A673 (cell line): ENCODE results near the gene TECPR2. TPM values are rescaled to one million over a fixed set of nuclear protein-coding genes. Genes with fewer than 3 reads are reported as not detected.

ENCODE experiments used
- BruUV-seq: library from RNA; stranded (reverse); fragments of 400-500 nt; replicated peaks from 2 replicates; lab custom pipeline; 2021; lab: Mats Ljungman, UMichigan
- CTCF ChIA-PET: fragments of 300-600 bp; sonication (Branson Sonifier 250); formaldehyde crosslinking; loops from one replicate; lab custom pipeline; 2022; ENCODE audit warnings: antibody characterized with exemption; lab: Charles Lee
- POLR2A ChIA-PET: fragments of 300-600 bp; sonication (Branson Sonifier 250); formaldehyde crosslinking; loops from one replicate; lab custom pipeline; 2022; ENCODE audit warnings: antibody characterized with exemption; ENCODE audit not compliant: low non-redundant PET; lab: Charles Lee
- DNase-seq: peaks from one replicate; pipeline ENCODE4 v3.0.0-alpha.2; 2015; ENCODE audit warnings: low spot score
- H3K27ac ChIP-seq: fragments of 200-600 bp; sonication (generic); 2 replicates; pipeline ENCODE4 v1.5.1; 2016; ENCODE audit warnings: mixed run types, low read depth, mild to moderate bottlenecking, mixed read lengths, antibody characterized with exemption, low read length; ENCODE audit not compliant: poor library complexity, severe bottlenecking
- H3K27me3 ChIP-seq: fragments of 200-600 bp; sonication (generic); replicated peaks from 2 replicates; pipeline ENCODE4 v1.6.1; 2017; ENCODE audit warnings: mixed run types, low read depth, mild to moderate bottlenecking, mixed read lengths, antibody characterized with exemption, low read length; ENCODE audit not compliant: insufficient read depth, poor library complexity
- H3K36me3 ChIP-seq: fragments of 200-600 bp; sonication (generic); 2 replicates; pipeline ENCODE4 v1.6.1; 2016; ENCODE audit warnings: mixed run types, mild to moderate bottlenecking, mixed read lengths, antibody characterized with exemption, low read length; ENCODE audit not compliant: insufficient read depth, poor library complexity, severe bottlenecking
- H3K4me1 ChIP-seq: fragments of 200-600 bp; sonication (generic); 2 replicates; pipeline ENCODE4 v1.6.1; 2017; ENCODE audit warnings: mixed run types, mild to moderate bottlenecking, mixed read lengths, antibody characterized with exemption, low read length; ENCODE audit not compliant: insufficient read depth, poor library complexity, severe bottlenecking
- H3K4me3 ChIP-seq: fragments of 200-600 bp; sonication (generic); 2 replicates; pipeline ENCODE4 v1.5.1; 2016; ENCODE audit warnings: low read depth, mixed run types, mild to moderate bottlenecking, mixed read lengths, low read length; ENCODE audit not compliant: poor library complexity, severe bottlenecking
- H3K9me3 ChIP-seq: fragments of 200-600 bp; sonication (generic); 2 replicates; pipeline ENCODE4 v1.6.1; 2016; ENCODE audit warnings: mixed run types, low read depth, mild to moderate bottlenecking, mixed read lengths, antibody characterized with exemption, low read length; ENCODE audit not compliant: poor library complexity, severe bottlenecking
- EZH2 ChIP-seq: fragments of 200-600 bp; sonication (generic); IDR thresholded peaks from 2 replicates; pipeline ENCODE4 v1.6.1; 2017; ENCODE audit warnings: borderline replicate concordance, low read depth, mild to moderate bottlenecking, mixed read lengths, antibody characterized with exemption, low read length; ENCODE audit not compliant: poor library complexity, severe bottlenecking
- intact Hi-C: fragments of 100-400 bp; cut with micrococcal nuclease; formaldehyde crosslinking; loops from one replicate; pipeline ENCODE4 v1.10.0; 2022; ENCODE audit not compliant: unreplicated experiment
- total RNA-seq: library from RNA; stranded (reverse); gene quantifications from 2 replicates; pipeline ENCODE4 v1.2.3, GENCODE V29; 2021
- TF ChIP-seq, protein P1 (sequence below): fragments of 300-800, 200-600 bp; sonication (generic); conservative IDR thresholded peaks from 2 replicates; pipeline ENCODE4 v1.5.1; 2017; ENCODE audit warnings: low read depth, mild to moderate bottlenecking, antibody characterized with exemption, low read length, moderate library complexity, mixed read lengths

Gene TECPR2
- total RNA-seq, 1 experiment from 2014 or later: 22.1 TPM

DNA sequence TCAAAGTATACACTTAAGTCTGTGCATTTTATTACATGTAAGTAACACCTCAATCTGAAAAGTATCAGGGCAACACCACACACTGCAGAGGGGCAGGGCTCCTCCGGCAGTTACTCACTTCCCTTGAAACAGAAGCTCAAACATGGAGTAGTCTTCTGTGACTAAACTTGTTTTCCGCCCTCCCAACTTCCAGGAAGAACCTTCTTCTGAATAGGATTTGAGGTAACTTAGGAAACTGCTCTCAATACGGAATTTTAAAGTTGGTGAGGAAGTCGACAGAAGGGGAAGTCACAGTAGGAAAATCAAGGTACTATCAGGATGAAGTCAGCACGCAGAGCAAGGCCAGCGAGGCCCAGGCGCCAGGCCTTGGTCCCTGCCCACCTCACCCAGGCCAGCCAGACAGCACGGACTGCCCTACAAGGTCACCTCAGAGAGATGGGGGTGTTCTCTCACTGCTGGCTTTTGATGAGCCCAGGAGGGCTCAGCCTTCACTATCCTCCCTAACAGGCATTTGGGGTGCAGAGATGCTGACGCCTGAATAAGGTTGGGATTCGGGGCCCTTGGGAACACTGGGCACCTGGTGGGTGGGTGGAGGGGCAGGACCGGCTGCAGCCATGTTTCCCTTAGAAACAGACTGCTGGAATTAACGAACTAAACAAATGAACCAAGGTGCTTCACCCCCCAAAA, 141.0 kb downstream of the TECPR2 start:
- intact Hi-C loops: no loop called here
- TF ChIP-seq, protein P1, sequence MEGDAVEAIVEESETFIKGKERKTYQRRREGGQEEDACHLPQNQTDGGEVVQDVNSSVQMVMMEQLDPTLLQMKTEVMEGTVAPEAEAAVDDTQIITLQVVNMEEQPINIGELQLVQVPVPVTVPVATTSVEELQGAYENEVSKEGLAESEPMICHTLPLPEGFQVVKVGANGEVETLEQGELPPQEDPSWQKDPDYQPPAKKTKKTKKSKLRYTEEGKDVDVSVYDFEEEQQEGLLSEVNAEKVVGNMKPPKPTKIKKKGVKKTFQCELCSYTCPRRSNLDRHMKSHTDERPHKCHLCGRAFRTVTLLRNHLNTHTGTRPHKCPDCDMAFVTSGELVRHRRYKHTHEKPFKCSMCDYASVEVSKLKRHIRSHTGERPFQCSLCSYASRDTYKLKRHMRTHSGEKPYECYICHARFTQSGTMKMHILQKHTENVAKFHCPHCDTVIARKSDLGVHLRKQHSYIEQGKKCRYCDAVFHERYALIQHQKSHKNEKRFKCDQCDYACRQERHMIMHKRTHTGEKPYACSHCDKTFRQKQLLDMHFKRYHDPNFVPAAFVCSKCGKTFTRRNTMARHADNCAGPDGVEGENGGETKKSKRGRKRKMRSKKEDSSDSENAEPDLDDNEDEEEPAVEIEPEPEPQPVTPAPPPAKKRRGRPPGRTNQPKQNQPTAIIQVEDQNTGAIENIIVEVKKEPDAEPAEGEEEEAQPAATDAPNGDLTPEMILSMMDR: no peak
- TF ChIP-seq EZH2: no peak
- Histone ChIP-seq H3K27me3 (no peaks in the 10 kb centered on the region), H3K9me3 (no peaks in the 10 kb centered on the region), H3K27ac (no peak overlapping the region), H3K4me3 (no peak overlapping the region), H3K4me1 (peaks cover 5% of the 10 kb centered on the region), H3K36me3 (peaks cover 13% of the 10 kb centered on the region)
- no TSS peak for BruUV-seq
- no peak for DNase-seq
- CTCF ChIA-PET: no interaction called here
- POLR2A ChIA-PET: no interaction called here

DNA sequence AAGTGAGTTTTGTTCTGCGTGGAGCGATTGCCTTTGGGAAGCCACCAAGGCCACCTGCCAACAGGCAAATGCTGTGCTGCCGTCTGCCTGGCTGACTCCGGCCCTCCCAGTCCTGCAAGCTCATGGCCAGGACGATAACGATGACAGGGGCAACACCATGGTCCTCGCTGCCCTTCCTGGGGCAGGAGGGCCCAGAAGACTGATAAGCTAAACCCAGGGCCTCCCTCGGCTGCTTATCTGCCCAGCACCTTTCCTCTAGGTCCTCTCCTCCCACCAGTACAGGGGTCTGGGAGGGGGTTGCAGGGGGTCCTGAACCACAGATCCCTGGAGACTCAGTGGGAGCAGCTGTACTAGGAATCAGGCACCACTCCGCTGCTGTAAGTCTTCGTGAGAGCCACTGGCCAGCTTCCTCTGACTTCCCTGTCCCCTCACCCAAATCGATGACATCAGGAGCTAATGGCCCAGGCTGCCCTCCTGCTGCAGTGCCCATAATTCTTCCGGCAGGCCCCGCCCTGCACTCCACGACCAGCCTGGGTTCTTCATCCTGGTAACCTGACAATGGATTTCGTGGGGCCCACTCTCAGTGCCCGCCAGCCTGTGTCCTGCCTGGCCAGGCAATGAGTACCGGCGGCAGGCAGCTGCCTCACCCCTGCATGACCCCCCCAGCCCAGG, 141.7 kb downstream of the TECPR2 start:
- ChIA-PET POLR2A (no interaction called here), CTCF (no interaction called here)
- BruUV-seq: no TSS peak
- no peak for DNase-seq
- Histone ChIP-seq H3K27ac (no peak overlapping the region), H3K9me3 (no peaks in the 10 kb centered on the region), H3K36me3 (peaks cover 13% of the 10 kb centered on the region), H3K4me3 (no peak overlapping the region), H3K4me1 (peaks cover 7% of the 10 kb centered on the region), H3K27me3 (no peaks in the 10 kb centered on the region)
- no peak for TF ChIP-seq EZH2
- TF ChIP-seq, protein P1: no peak
- intact Hi-C loops: no loop called here

DNA sequence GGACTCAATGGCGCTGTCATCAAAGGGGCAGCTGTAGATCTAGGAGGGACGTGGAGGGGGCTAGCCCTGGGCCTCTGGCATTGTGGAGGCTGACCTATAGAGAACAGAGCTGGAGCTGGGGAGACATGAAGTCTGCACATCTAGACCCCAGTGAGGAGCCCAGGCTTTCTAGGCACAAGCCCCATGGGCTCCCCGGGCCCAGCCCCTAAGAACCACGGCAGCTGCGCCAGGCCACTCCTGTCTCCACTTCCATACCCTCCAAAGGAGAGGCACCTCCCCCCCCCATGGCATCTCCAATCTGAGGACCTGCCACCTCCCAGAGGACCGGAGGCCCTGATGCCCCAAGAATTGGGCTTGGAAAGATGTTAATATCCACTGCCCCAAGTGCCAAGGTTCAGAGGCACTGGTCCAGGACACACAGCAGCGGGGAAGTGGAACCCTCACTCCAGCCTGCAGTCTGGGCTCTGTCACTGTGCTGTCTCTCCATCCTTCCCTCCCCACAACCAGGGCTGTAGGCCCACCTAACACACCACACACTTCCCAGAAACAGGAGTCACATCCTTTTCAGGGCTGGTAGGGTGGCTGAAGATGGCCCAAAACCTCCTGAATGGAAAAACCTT, 142.4 kb downstream of the TECPR2 start:
- intact Hi-C loops: no loop called here
- no peak for DNase-seq

More for the DNA sequence above, 142.4 kb downstream of the TECPR2 start:
- BruUV-seq: no TSS peak
- CTCF ChIA-PET: no interaction called here
- TF ChIP-seq, protein P1: no peak
- no peak for TF ChIP-seq EZH2
- Histone ChIP-seq H3K27ac (no peak overlapping the region), H3K9me3 (no peaks in the 10 kb centered on the region), H3K4me3 (no peak overlapping the region), H3K4me1 (peaks cover 10% of the 10 kb centered on the region), H3K27me3 (no peaks in the 10 kb centered on the region), H3K36me3 (peaks cover 13% of the 10 kb centered on the region)
- POLR2A ChIA-PET: no interaction called here
